HFFc6 (cell line): Measurements from ENCODE around the gene NSD1. TPM values are rescaled to one million over a fixed set of nuclear protein-coding genes. Genes with fewer than 3 reads are reported as not detected.
A peak's percentile ranks its signal among the peaks of the same experiment; 100 is the strongest.

ENCODE experiments used
- DNase-seq: peaks from one replicate; pipeline ENCODE4 v3.0.0-alpha.2; 2018
- H3K27ac Mint-ChIP-seq: 2 replicates; pipeline ENCODE4 v1.8.0; 2020; ENCODE audit warnings: mild to moderate bottlenecking, mixed read lengths
- H3K27me3 Mint-ChIP-seq: 2 replicates; pipeline ENCODE4 v1.8.0; 2021; ENCODE audit warnings: mild to moderate bottlenecking, moderate library complexity, mixed read lengths; ENCODE audit not compliant: insufficient read depth
- H3K36me3 Mint-ChIP-seq: 2 replicates; pipeline ENCODE4 v1.8.0; 2021; ENCODE audit warnings: low read depth, mixed read lengths
- H3K4me1 Mint-ChIP-seq: 2 replicates; pipeline ENCODE4 v1.8.0; 2020; ENCODE audit warnings: low read depth, mixed read lengths
- H3K4me3 Mint-ChIP-seq: 2 replicates; pipeline ENCODE4 v1.8.0; 2020; ENCODE audit warnings: mild to moderate bottlenecking, moderate library complexity, mixed read lengths
- H3K9me3 Mint-ChIP-seq: 2 replicates; pipeline ENCODE4 v1.8.0; 2020; ENCODE audit warnings: mild to moderate bottlenecking, mixed read lengths
- CTCF ChIP-seq: fragments of 200-600 bp; sonication (generic); IDR thresholded peaks from 2 replicates; pipeline ENCODE4 v1.5.0; 2021; ENCODE audit warnings: antibody characterized with exemption, mild to moderate bottlenecking
- total RNA-seq, 6 experiments: library from RNA; stranded (reverse); fragmentation: NEBNext Ultra II Directional; extraction: Animal tissue kit (Norgen Biotek cat#: 25700); gene quantifications; 2 replicates in 1 of 6; 3 replicates in 5 of 6; pipeline ENCODE4 v1.2.3, GENCODE V29; 2021

NSD1 gene
- total RNA-seq, 6 experiments from 2014 or later, result 42.6 to 56.4 (median 48.4) TPM

- no peak for TF ChIP-seq CTCF
- peak overlapping the region; percentile 43 for H3K4me3 Mint-ChIP-seq
- no peaks in the 10 kb centered on the region for H3K27me3 Mint-ChIP-seq
- H3K36me3 Mint-ChIP-seq, result peaks cover 25% of the 10 kb centered on the region
- peaks cover 40% of the 10 kb centered on the region for H3K4me1 Mint-ChIP-seq
- peak; percentile 71 for DNase-seq
- peak overlapping the region; percentile 83 for H3K27ac Mint-ChIP-seq
- no peaks in the 10 kb centered on the region for H3K9me3 Mint-ChIP-seq
Measured at GRCh38 chr5:177232761-177233160, 99.2 kb downstream of the NSD1 start.

- no peak for TF ChIP-seq CTCF
- peak; percentile 85 for DNase-seq
- Mint-ChIP-seq H3K4me3 (peak overlapping the region; percentile 43), H3K27ac (peak overlapping the region; percentile 83), H3K36me3 (peaks cover 30% of the 10 kb centered on the region), H3K4me1 (peaks cover 40% of the 10 kb centered on the region), H3K27me3 (no peaks in the 10 kb centered on the region), H3K9me3 (no peaks in the 10 kb centered on the region)
Measured at GRCh38 chr5:177233206-177233605, 99.6 kb downstream of the NSD1 start.

- Mint-ChIP-seq H3K4me3 (peak overlapping the region; percentile 43), H3K9me3 (no peaks in the 10 kb centered on the region), H3K4me1 (peaks cover 40% of the 10 kb centered on the region), H3K27ac (peak overlapping the region; percentile 83), H3K27me3 (no peaks in the 10 kb centered on the region), H3K36me3 (peaks cover 36% of the 10 kb centered on the region)
- no peak for TF ChIP-seq CTCF
- DNase-seq, result no peak
Measured at GRCh38 chr5:177233802-177234201, 100.2 kb downstream of the NSD1 start.

- Mint-ChIP-seq H3K27ac (peak overlapping the region; percentile 83), H3K4me1 (peaks cover 40% of the 10 kb centered on the region), H3K27me3 (no peaks in the 10 kb centered on the region), H3K36me3 (peaks cover 32% of the 10 kb centered on the region), H3K9me3 (no peaks in the 10 kb centered on the region), H3K4me3 (no peak overlapping the region)
- DNase-seq, result peak; percentile 43
- TF ChIP-seq CTCF, result no peak
Measured at GRCh38 chr5:177234841-177235240, 101.3 kb downstream of the NSD1 start.

- H3K36me3 Mint-ChIP-seq, result peaks cover 38% of the 10 kb centered on the region
- no peak for TF ChIP-seq CTCF
- no peaks in the 10 kb centered on the region for H3K27me3 Mint-ChIP-seq
- peaks cover 22% of the 10 kb centered on the region for H3K4me1 Mint-ChIP-seq
- H3K27ac Mint-ChIP-seq, result peak overlapping the region; percentile 47; the same call in 1 of the 2 replicates
- H3K9me3 Mint-ChIP-seq, result no peaks in the 10 kb centered on the region
- H3K4me3 Mint-ChIP-seq, result no peak overlapping the region; the same call in 1 of the 2 replicates
- DNase-seq, result no peak
Measured at GRCh38 chr5:177241768-177242167, 108.2 kb downstream of the NSD1 start.

- Mint-ChIP-seq H3K4me1 (peaks cover 25% of the 10 kb centered on the region), H3K27me3 (no peaks in the 10 kb centered on the region), H3K4me3 (no peak overlapping the region), H3K27ac (no peak overlapping the region), H3K9me3 (no peaks in the 10 kb centered on the region), H3K36me3 (peaks cover 41% of the 10 kb centered on the region)
- DNase-seq, result no peak
- TF ChIP-seq CTCF, result no peak
Measured at GRCh38 chr5:177242304-177242703, 108.7 kb downstream of the NSD1 start.
